ENCODE results near the gene ELAVL4. TPM values are rescaled to one million over a fixed set of nuclear protein-coding genes. Genes with fewer than 3 reads are reported as not detected.

ELAVL4 gene
- total and polyA plus RNA-seq, 2 donors (not counting 3 experiments of a cell fraction or from before 2014, with no cell fraction given): not detected

GRCh38 chr1:50246869-50247268 is 138.1 kb downstream of the ELAVL4 start:
- intact Hi-C loops (cut with micrococcal nuclease): no loop called here
- Histone ChIP-seq H3K27me3 (ENCODE audit: control insufficient read depth in 2 of 2, insufficient read depth in 2 of 2, low read length in 2 of 2) (no peaks in the 10 kb centered on the region), H3K27ac (ENCODE audit: insufficient read depth, low read depth, low read length) (no peak overlapping the region), H3K79me2 (ENCODE audit: control insufficient read depth, insufficient read depth, low read length) (no peaks in the 10 kb centered on the region), H3K4me3 (replicated peaks in 1 of 3; ENCODE audit: insufficient read depth in 1 of 3, low read depth in 1 of 3, low read length in 3 of 3) (no peak overlapping the region), H3K4me1 (ENCODE audit: control insufficient read depth, extremely low read depth, insufficient read depth, low read length) (no peaks in the 10 kb centered on the region), H3K9me3 (replicated peaks; ENCODE audit: control insufficient read depth, insufficient read depth, low read length) (no peaks in the 10 kb centered on the region), H4K20me1 (replicated peaks; ENCODE audit: control insufficient read depth, extremely low read depth, insufficient read depth, low read length) (no peaks in the 10 kb centered on the region), H3K36me3 (ENCODE audit: control insufficient read depth in 2 of 2, extremely low read depth in 1 of 2, insufficient read depth in 2 of 2, low read length in 2 of 2) (no peaks in the 10 kb centered on the region), H3K9me1 (replicated peaks; ENCODE audit: control insufficient read depth, extremely low read depth, insufficient read depth, low read length) (no peaks in the 10 kb centered on the region), H3K9ac (replicated peaks; ENCODE audit: extremely low read depth, insufficient read depth, low read length) (no peak overlapping the region), H2AFZ (ENCODE audit: low read depth, low read length) (no peak overlapping the region), H3K4me2 (ENCODE audit: insufficient read depth, low read length) (no peak overlapping the region)
- TF ChIP-seq POLR2A (IDR thresholded peaks at IDR 0.05; ENCODE audit: low read depth, low read length) (no peak), GATA2 (IDR thresholded peaks at IDR 0.05; ENCODE audit: insufficient read depth, insufficient read length, low read depth, low read length) (no peak), MAX (IDR thresholded peaks at IDR 0.05; ENCODE audit: insufficient read depth, insufficient read length) (no peak)
- FAIRE-seq (no peak), DNase-seq (ENCODE audit: low read depth, low spot score) (no peak)
- dilution Hi-C loops (cut with MboI; ENCODE audit: extremely low pct_ligation_motif_present, low sequenced_read_pairs): no loop called here
- no TSS peak for BruUV-seq (replicated peaks)
- ChIA-PET POLR2A (no interaction called here), CTCF (no interaction called here)

- Histone ChIP-seq H4K20me1 (replicated peaks; ENCODE audit: control insufficient read depth, extremely low read depth, insufficient read depth, low read length) (no peaks in the 10 kb centered on the region), H3K9me1 (replicated peaks; ENCODE audit: control insufficient read depth, extremely low read depth, insufficient read depth, low read length) (no peaks in the 10 kb centered on the region), H3K9me3 (replicated peaks; ENCODE audit: control insufficient read depth, insufficient read depth, low read length) (no peaks in the 10 kb centered on the region), H3K9ac (replicated peaks; ENCODE audit: extremely low read depth, insufficient read depth, low read length) (no peak overlapping the region), H3K27me3 (ENCODE audit: control insufficient read depth in 2 of 2, insufficient read depth in 2 of 2, low read length in 2 of 2) (no peaks in the 10 kb centered on the region), H2AFZ (ENCODE audit: low read depth, low read length) (no peak overlapping the region), H3K36me3 (ENCODE audit: control insufficient read depth in 2 of 2, extremely low read depth in 1 of 2, insufficient read depth in 2 of 2, low read length in 2 of 2) (no peaks in the 10 kb centered on the region), H3K4me2 (ENCODE audit: insufficient read depth, low read length) (no peak overlapping the region), H3K4me1 (ENCODE audit: control insufficient read depth, extremely low read depth, insufficient read depth, low read length) (no peaks in the 10 kb centered on the region), H3K79me2 (ENCODE audit: control insufficient read depth, insufficient read depth, low read length) (no peaks in the 10 kb centered on the region), H3K4me3 (replicated peaks in 1 of 3; ENCODE audit: insufficient read depth in 1 of 3, low read depth in 1 of 3, low read length in 3 of 3) (no peak overlapping the region), H3K27ac (ENCODE audit: insufficient read depth, low read depth, low read length) (no peak overlapping the region)
- DNase-seq (ENCODE audit: low read depth, low spot score): no peak
- dilution Hi-C loops (cut with MboI; ENCODE audit: extremely low pct_ligation_motif_present, low sequenced_read_pairs) (no loop called here), intact Hi-C loops (cut with micrococcal nuclease) (no loop called here)
- ChIA-PET CTCF (no interaction called here), POLR2A (no interaction called here)
- TF ChIP-seq MYC (IDR thresholded peaks at IDR 0.05; ENCODE audit: low read depth, low read length) (no peak), POLR2AphosphoS5 (IDR thresholded peaks at IDR 0.05; ENCODE audit: insufficient read depth, low read depth, low read length) (no peak), EZH2 (IDR thresholded peaks at IDR 0.05; ENCODE audit: borderline replicate concordance, low read depth, low read length, severe bottlenecking) (no peak), POLR2A (IDR thresholded peaks at IDR 0.05; ENCODE audit: low read depth, low read length) (no peak), JUN (IDR thresholded peaks at IDR 0.05; ENCODE audit: borderline replicate concordance, insufficient read depth, insufficient read length, low read depth) (no peak), MAX (IDR thresholded peaks at IDR 0.05; ENCODE audit: insufficient read depth, insufficient read length) (no peak), FOS (IDR thresholded peaks at IDR 0.05; ENCODE audit: borderline replicate concordance, insufficient read depth, low read length) (no peak), CTCF (IDR thresholded peaks at IDR 0.05; ENCODE audit: extremely low read depth in 1 of 2, insufficient read depth in 1 of 2, low read depth in 1 of 2, low read length in 2 of 2) (no peak), GATA2 (IDR thresholded peaks at IDR 0.05; ENCODE audit: insufficient read depth, insufficient read length, low read depth, low read length) (no peak)
- no peak for FAIRE-seq
- BruUV-seq (replicated peaks): no TSS peak
Measured at GRCh38 chr1:50251702-50252101, 143.0 kb downstream of the ELAVL4 start.
